K562 (cell line): ENCODE data around the gene CISD3. TPM values are rescaled to one million over a fixed set of nuclear protein-coding genes. Genes with fewer than 3 reads are reported as not detected.

ENCODE experiments used
- ATAC-seq: fragments of 200-7000 bp; cut with Tn5 transposase; 3 replicates; pipeline ENCODE4 v1.9.1; 2020; ENCODE audit warnings: moderate library complexity
- BruUV-seq: library from RNA; stranded (reverse); fragments of 400-500 nt; replicated peaks from 2 replicates; lab custom pipeline; 2021; lab: Mats Ljungman, UMichigan
- CTCF ChIA-PET: fragments of 300-600 bp; formaldehyde crosslinking; extraction: SDS; loops from one replicate; lab custom pipeline; 2021; ENCODE audit warnings: low intra/inter-chr PET ratio; lab: Yijun Ruan, JAX
- POLR2A ChIA-PET: fragments of 300-600, 350-650 bp; sonication (Branson Sonifier 250); formaldehyde crosslinking; extraction: SDS; loops from one replicate; lab custom pipeline; 2021; ENCODE audit warnings: antibody characterized with exemption, inconsistent platforms; lab: Yijun Ruan, JAX
- DNase-seq, 4 experiments: peaks; one replicate each; pipeline versions ENCODE4 v3.0.0 to v3.0.0-alpha.2; 2011 to 2018; ENCODE audit warnings: low spot score in 3 of 4, mixed read lengths in 3 of 4; ENCODE audit errors: extremely low read depth in 1 of 4
- FAIRE-seq: peaks from 2 replicates; lab custom pipeline; 2011; peaks lifted over from hg19 to GRCh38; lab: Jason Lieb, UNC
- H2AFZ ChIP-seq: 2 replicates; pipeline ENCODE4 v1.6.0; 2011; ENCODE audit warnings: low read depth, low read length, control low read depth, inconsistent platforms
- H3K27ac ChIP-seq: fragments of 200-600 bp; 3 replicates; pipeline ENCODE4 v1.8.0; 2011; ENCODE audit warnings: low read depth, mild to moderate bottlenecking, control low read depth, inconsistent platforms, low read length, moderate library complexity, mixed read lengths; ENCODE audit errors: extremely low read depth
- H3K27me3 ChIP-seq, 2 experiments: fragments of 300-600 bp in 1 of 2; 2 replicates in 1 of 2; 3 replicates in 1 of 2; pipeline versions ENCODE4 v1.6.0 to v1.8.0; 2011; ENCODE audit warnings: inconsistent platforms in 2 of 2, low read length in 2 of 2, mild to moderate bottlenecking in 1 of 2, mixed read lengths in 1 of 2, moderate library complexity in 1 of 2; ENCODE audit not compliant: control insufficient read depth in 2 of 2, insufficient read depth in 2 of 2
- H3K36me3 ChIP-seq: fragments of 300-600 bp; 3 replicates; pipeline ENCODE4 v1.8.0; 2011; ENCODE audit warnings: mild to moderate bottlenecking, low read length, inconsistent platforms; ENCODE audit not compliant: control insufficient read depth, insufficient read depth
- H3K4me1 ChIP-seq, 2 experiments: fragments of 200-600 bp in 1 of 2; replicated peaks in 1 of 2; 2 replicates in 1 of 2; 3 replicates in 1 of 2; pipeline versions ENCODE4 v1.5.1 to v1.8.0; 2011; ENCODE audit warnings: inconsistent platforms in 2 of 2, low read length in 2 of 2, mild to moderate bottlenecking in 1 of 2, mixed read lengths in 1 of 2, moderate library complexity in 1 of 2; ENCODE audit not compliant: control insufficient read depth in 2 of 2, insufficient read depth in 2 of 2
- H3K4me2 ChIP-seq: 2 replicates; pipeline ENCODE4 v1.6.1; 2011; ENCODE audit warnings: low read length, control low read depth, inconsistent platforms, mixed read lengths; ENCODE audit not compliant: insufficient read depth
- H3K4me3 ChIP-seq: fragments of 200-600 bp; sonication (generic), shearing (Covaris generic); 2 replicates; pipeline ENCODE4 v1.5.1; 2016; ENCODE audit warnings: control low read depth, inconsistent platforms
- H3K79me2 ChIP-seq: fragments of 200-600 bp; 3 replicates; pipeline ENCODE4 v1.8.0; 2011; ENCODE audit warnings: low read length, inconsistent platforms; ENCODE audit not compliant: control insufficient read depth, insufficient read depth
- H3K9ac ChIP-seq, 2 experiments: 2 replicates each; pipeline versions ENCODE4 v1.6.0 to v1.6.1; 2011; ENCODE audit warnings: low read depth in 2 of 2, low read length in 2 of 2, control low read depth in 1 of 2, inconsistent platforms in 1 of 2, mild to moderate bottlenecking in 1 of 2, mixed read lengths in 1 of 2; ENCODE audit not compliant: insufficient read depth in 1 of 2
- H3K9me1 ChIP-seq: one replicate; pipeline ENCODE4 v1.6.0; 2011; ENCODE audit warnings: inconsistent platforms, mild to moderate bottlenecking, low read length, moderate library complexity; ENCODE audit not compliant: control insufficient read depth, insufficient read depth
- H3K9me3 ChIP-seq: replicated peaks from 2 replicates; pipeline ENCODE4 v1.5.1; 2011; ENCODE audit warnings: low read depth, low read length, inconsistent platforms; ENCODE audit not compliant: control insufficient read depth, insufficient read depth
- H4K20me1 ChIP-seq: replicated peaks from 2 replicates; pipeline ENCODE4 v1.6.1; 2011; ENCODE audit warnings: low read length, inconsistent platforms, mixed read lengths; ENCODE audit not compliant: control insufficient read depth, insufficient read depth
- FOXM1 ChIP-seq, 2 experiments: fragments of 450-650 bp in 1 of 2; sonication (generic) in 1 of 2; formaldehyde crosslinking in 1 of 2; IDR thresholded peaks; 2 replicates each; pipeline versions ENCODE4 v1.6.1 to v1.9.0; 2017 to 2022; ENCODE audit warnings: low read depth in 2 of 2, mild to moderate bottlenecking in 2 of 2, missing genetic modification reagents in 1 of 2, moderate library complexity in 1 of 2
- MECOM ChIP-seq: fragments of 250-450 bp; sonication (Bioruptor Pico); IDR thresholded peaks from 2 replicates; pipeline ENCODE4 v1.8.0; 2022; ENCODE audit warnings: inconsistent platforms
- POLR2G ChIP-seq: fragments of 200-400 bp; formaldehyde crosslinking; IDR thresholded peaks from 2 replicates; pipeline ENCODE4 v1.6.1; 2017; ENCODE audit warnings: low read depth, mild to moderate bottlenecking, antibody characterized with exemption, low read length, moderate library complexity
- PPARD ChIP-seq: fragments of 250-450 bp; sonication (Bioruptor Pico); IDR thresholded peaks from 2 replicates; pipeline ENCODE4 v1.8.0; 2022; ENCODE audit warnings: inconsistent platforms, mild to moderate bottlenecking, moderate library complexity
- WGBS: fragments of 100-300 bp; shearing (Covaris generic); methylation state at CpG from one replicate; pipeline ENCODE4 v1.1.6; 2016; ENCODE audit warnings: low coverage, mixed read lengths; ENCODE audit not compliant: insufficient coverage; ENCODE audit errors: missing lambda C conversion rate; 5-methylcytosine and 5-hydroxymethylcytosine counted together
- in situ Hi-C: fragments of 300-500 bp; cut with MboI; formaldehyde crosslinking; loops from 4 replicates; pipeline ENCODE4 v1.15.0; 2018; ENCODE audit warnings: inconsistent platforms, mixed read lengths
- intact Hi-C: fragments of 100-400 bp; cut with micrococcal nuclease; formaldehyde crosslinking; loops from 2 replicates; pipeline ENCODE4 v1.14.2; 2022
- polyA plus RNA-seq, 8 experiments: library from polyadenylated mRNA; depleted of rRNA in 4 of 8; stranded (reverse) in 5 of 8; unstranded in 3 of 8; fragments of >200 nt; fragmentation: Nextera tagmentation in 2 of 8; fragmentation: Illumina TruSeq in 1 of 8; extraction: Ambion mirVana in 2 of 8; extraction: Trizol in 1 of 8; gene quantifications; 2 replicates each; pipeline versions ENCODE4 v1.2.1 to v1.2.3, GENCODE V29; 2011 to 2014; ENCODE audit warnings: inconsistent platforms in 1 of 8, missing spikeins in 1 of 8
- total RNA-seq, 7 experiments: library from RNA; depleted of rRNA in 6 of 7; stranded (reverse); fragments of >200 nt in 6 of 7; fragmentation: Illumina TruSeq in 2 of 7; extraction: Trizol in 2 of 7; gene quantifications; 2 replicates each; pipeline versions ENCODE4 v1.2.1 to v1.2.3, GENCODE V29; 2011 to 2021; ENCODE audit warnings: low replicate concordance in 1 of 7

CISD3 gene
- total and polyA plus RNA-seq, 9 of the 15 experiments (the other 6 are each of a cell fraction or from before 2014, with no cell fraction given), result 5.0 to 60.7 (median 15.7) TPM

DNA sequence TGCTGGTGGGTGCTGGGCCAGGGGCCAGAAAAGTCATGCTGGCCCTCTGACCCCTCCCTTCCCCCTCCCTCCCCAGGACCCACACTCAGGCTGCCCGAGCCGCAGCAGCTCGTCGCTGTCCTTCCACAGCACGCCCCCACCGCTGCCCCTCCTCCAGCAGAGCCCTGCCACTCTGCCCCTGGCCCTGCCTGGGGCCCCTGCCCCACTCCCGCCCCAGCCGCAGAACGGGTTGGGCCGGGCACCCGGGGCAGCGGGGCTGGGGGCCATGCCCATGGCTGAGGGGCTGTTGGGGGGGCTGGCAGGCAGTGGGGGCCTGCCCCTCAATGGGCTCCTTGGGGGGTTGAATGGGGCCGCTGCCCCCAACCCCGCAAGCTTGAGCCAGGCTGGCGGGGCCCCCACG is 8.3 kb upstream of the CISD3 start:
- Histone ChIP-seq H3K79me2 (no peaks in the 10 kb centered on the region), H2AFZ (no peak overlapping the region), H3K27me3 (no peaks in the 10 kb centered on the region), H3K27ac (no peak overlapping the region), H3K9me1 (peaks cover 10% of the 10 kb centered on the region), H3K36me3 (peaks cover 54% of the 10 kb centered on the region), H3K9ac (no peak overlapping the region), H3K9me3 (no peaks in the 10 kb centered on the region), H3K4me1 (peaks cover 25 to 55% of the 10 kb centered on the region in 2 experiments), H4K20me1 (no peaks in the 10 kb centered on the region), H3K4me3 (no peak overlapping the region), H3K4me2 (no peak overlapping the region)
- BruUV-seq, result no TSS peak
- no peak for FAIRE-seq
- no CpG with 5 or more reads among the region's 16 CpGs for WGBS
- in situ Hi-C loops, result no loop called here
- ChIA-PET POLR2A (interaction anchor here (0.6 kb wide), 1 partner anchor 25 kb away, joined by 3 read pairs; no protein-coding TSS in a partner anchor), CTCF (no interaction called here)
- intact Hi-C loops, result no loop called here
- no peak for TF ChIP-seq PPARD
- 0 out of 2 replicates have a peak, but pooled peaks have one; percentile 21 for TF ChIP-seq POLR2G
- TF ChIP-seq MECOM (CRISPR knock-in tag), result no peak
- DNase-seq, result no peak
- no peak for ATAC-seq

DNA sequence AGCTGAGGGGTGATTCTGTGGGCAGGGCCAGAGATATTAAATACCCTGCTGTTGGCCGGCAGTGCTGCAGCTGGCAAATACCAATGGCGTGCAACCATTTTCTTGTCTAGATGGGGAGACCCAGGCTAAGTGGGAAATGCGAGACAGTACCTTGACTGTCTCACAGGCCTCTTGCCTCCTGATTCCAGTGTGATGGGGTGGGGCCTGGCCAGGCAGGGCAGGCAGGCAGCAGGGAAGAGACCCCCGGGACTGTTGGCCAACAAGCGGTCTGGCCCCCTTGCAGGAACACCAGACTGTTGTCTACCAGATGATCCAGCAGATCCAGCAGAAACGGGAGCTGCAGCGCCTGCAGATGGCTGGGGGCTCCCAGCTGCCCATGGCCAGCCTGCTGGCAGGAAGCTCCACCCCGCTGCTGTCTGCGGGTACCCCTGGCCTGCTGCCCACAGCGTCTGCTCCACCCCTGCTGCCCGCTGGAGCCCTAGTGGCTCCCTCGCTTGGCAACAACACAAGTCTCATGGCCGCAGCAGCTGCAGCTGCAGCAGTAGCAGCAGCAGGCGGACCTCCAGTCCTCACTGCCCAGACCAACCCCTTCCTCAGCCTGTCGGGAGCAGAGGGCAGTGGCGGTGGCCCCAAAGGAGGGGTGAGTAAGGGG is 5.7 kb upstream of the CISD3 start:
- no peak for FAIRE-seq
- H3K4me2 ChIP-seq, result no peak overlapping the region
- H3K36me3 ChIP-seq, result peaks cover 39% of the 10 kb centered on the region
- WGBS, result 88% methylated on average over 14 of the region's 16 CpGs
- H3K4me3 ChIP-seq, result no peak overlapping the region
- intact Hi-C loops, result no loop called here
- H3K27me3 ChIP-seq, result no peaks in the 10 kb centered on the region
- H2AFZ ChIP-seq, result no peak overlapping the region
- no peaks in the 10 kb centered on the region for H3K9me3 ChIP-seq
- H4K20me1 ChIP-seq, result no peaks in the 10 kb centered on the region
- H3K9me1 ChIP-seq, result peaks cover 8% of the 10 kb centered on the region
- ChIA-PET POLR2A (interaction anchor here (0.6 to 3.6 kb wide), 4 partner anchors 9 to 16 kb away, joined by 3 to 15 read pairs (median 3); no protein-coding TSS in a partner anchor), CTCF (no interaction called here)
- no TSS peak for BruUV-seq
- no peak for ATAC-seq
- in situ Hi-C loops, result no loop called here
- peaks cover 32 to 57% of the 10 kb centered on the region in 2 experiments for H3K4me1 ChIP-seq
- TF ChIP-seq FOXM1 (IDR thresholded peaks at IDR 0.05; ENCODE audit: low read depth), result no peak
- no peak for TF ChIP-seq FOXM1 (CRISPR knock-in tag; IDR thresholded peaks at IDR 0.05; ENCODE audit: low read depth)
- TF ChIP-seq POLR2G, result peak; percentile 32; the same call in 1 of the 2 replicates
- no peak overlapping the region for H3K9ac ChIP-seq
- H3K27ac ChIP-seq, result no peak overlapping the region
- no peaks in the 10 kb centered on the region for H3K79me2 ChIP-seq
- no peak for DNase-seq
